ENCODE measurements around the gene RASGRP4. TPM values are rescaled to one million over a fixed set of nuclear protein-coding genes. Genes with fewer than 3 reads are reported as not detected.

The RASGRP4 gene
- total RNA-seq, 1 experiment from 2014 or later = not detected

DNA sequence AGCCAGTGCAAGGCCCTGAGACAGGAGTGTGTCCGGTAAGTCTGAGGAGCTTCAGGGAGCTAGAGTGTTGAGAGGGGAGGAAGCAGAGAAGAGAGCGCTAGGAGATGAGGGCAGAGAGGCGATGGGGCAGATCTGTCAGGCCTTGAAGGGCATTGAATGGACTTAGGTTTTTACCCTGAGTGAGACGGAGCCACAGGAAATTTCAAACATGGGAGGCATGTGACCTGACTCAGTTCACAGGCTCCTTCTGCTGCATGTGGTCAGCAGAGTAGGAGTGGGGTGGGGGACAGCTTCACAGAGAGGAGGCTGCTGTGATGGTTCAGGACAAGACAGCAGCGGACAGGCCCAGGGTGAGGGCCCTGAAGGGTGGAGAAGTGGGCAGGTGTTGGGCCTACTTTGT, 25.7 kb downstream of the RASGRP4 start:
- TF ChIP-seq, protein P1, sequence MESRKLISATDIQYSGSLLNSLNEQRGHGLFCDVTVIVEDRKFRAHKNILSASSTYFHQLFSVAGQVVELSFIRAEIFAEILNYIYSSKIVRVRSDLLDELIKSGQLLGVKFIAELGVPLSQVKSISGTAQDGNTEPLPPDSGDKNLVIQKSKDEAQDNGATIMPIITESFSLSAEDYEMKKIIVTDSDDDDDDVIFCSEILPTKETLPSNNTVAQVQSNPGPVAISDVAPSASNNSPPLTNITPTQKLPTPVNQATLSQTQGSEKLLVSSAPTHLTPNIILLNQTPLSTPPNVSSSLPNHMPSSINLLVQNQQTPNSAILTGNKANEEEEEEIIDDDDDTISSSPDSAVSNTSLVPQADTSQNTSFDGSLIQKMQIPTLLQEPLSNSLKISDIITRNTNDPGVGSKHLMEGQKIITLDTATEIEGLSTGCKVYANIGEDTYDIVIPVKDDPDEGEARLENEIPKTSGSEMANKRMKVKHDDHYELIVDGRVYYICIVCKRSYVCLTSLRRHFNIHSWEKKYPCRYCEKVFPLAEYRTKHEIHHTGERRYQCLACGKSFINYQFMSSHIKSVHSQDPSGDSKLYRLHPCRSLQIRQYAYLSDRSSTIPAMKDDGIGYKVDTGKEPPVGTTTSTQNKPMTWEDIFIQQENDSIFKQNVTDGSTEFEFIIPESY (IDR thresholded peaks at IDR 0.05; ENCODE audit: extremely low read depth, insufficient replicate concordance, low read length) = no peak
- TF ChIP-seq TCF7L2 (IDR thresholded peaks at IDR 0.05; ENCODE audit: borderline replicate concordance, extremely low read depth, insufficient read depth, insufficient read length) (no peak), SIN3A (IDR thresholded peaks at IDR 0.05; ENCODE audit: low read depth) (no peak)
- TF ChIP-seq, protein P2, sequence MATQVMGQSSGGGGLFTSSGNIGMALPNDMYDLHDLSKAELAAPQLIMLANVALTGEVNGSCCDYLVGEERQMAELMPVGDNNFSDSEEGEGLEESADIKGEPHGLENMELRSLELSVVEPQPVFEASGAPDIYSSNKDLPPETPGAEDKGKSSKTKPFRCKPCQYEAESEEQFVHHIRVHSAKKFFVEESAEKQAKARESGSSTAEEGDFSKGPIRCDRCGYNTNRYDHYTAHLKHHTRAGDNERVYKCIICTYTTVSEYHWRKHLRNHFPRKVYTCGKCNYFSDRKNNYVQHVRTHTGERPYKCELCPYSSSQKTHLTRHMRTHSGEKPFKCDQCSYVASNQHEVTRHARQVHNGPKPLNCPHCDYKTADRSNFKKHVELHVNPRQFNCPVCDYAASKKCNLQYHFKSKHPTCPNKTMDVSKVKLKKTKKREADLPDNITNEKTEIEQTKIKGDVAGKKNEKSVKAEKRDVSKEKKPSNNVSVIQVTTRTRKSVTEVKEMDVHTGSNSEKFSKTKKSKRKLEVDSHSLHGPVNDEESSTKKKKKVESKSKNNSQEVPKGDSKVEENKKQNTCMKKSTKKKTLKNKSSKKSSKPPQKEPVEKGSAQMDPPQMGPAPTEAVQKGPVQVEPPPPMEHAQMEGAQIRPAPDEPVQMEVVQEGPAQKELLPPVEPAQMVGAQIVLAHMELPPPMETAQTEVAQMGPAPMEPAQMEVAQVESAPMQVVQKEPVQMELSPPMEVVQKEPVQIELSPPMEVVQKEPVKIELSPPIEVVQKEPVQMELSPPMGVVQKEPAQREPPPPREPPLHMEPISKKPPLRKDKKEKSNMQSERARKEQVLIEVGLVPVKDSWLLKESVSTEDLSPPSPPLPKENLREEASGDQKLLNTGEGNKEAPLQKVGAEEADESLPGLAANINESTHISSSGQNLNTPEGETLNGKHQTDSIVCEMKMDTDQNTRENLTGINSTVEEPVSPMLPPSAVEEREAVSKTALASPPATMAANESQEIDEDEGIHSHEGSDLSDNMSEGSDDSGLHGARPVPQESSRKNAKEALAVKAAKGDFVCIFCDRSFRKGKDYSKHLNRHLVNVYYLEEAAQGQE (IDR thresholded peaks at IDR 0.05; ENCODE audit: low read depth) = no peak
- H3K4me2 ChIP-seq (ENCODE audit: low read length) = no peak overlapping the region
- POLR2A ChIA-PET = interaction anchor here (0.8 to 1.4 kb wide), 2 partner anchors 10 to 13 kb away, joined by 4 to 5 read pairs; partner anchors contain the start of gene GGN
- no peaks in the 10 kb centered on the region for H3K9me2 ChIP-seq (ENCODE audit: insufficient read depth)
- peaks cover 8 to 17% of the 10 kb centered on the region in 2 experiments; a peak in 3 of 4 replicates for H3K4me1 ChIP-seq (ENCODE audit: control insufficient read depth in 1 of 2, insufficient read depth in 2 of 2, low read length in 2 of 2)
- no peaks in the 10 kb centered on the region for H3K27me3 ChIP-seq (ENCODE audit: insufficient read depth, low read length)
- DNase-seq (ENCODE audit: low read depth, low spot score) (no peak), ATAC-seq (no peak)
- no peaks in the 10 kb centered on the region for H4K20me1 ChIP-seq (ENCODE audit: insufficient read depth)
- peaks cover under 1 to 2% of the 10 kb centered on the region in 2 experiments; a peak in 1 of 4 replicates for H3K36me3 ChIP-seq (ENCODE audit: control insufficient read depth in 1 of 2, insufficient read depth in 2 of 2, low read length in 2 of 2)
- H3K9me3 ChIP-seq (ENCODE audit: control insufficient read depth in 1 of 2, insufficient read depth in 1 of 2, low read depth in 1 of 2, low read length in 2 of 2) = no peaks in the 10 kb centered on the region
- peaks cover 9% of the 10 kb centered on the region; the same call in 1 of the 2 replicates for H3K79me2 ChIP-seq (ENCODE audit: insufficient read depth, low read length)
- no peak overlapping the region for H3K4me3 ChIP-seq (replicated peaks in 1 of 2; ENCODE audit: low read depth in 1 of 2, low read length in 2 of 2)
- CTCF ChIA-PET = no interaction called here
- RAD21 ChIA-PET (ENCODE audit: low non-redundant PET in 1 of 2, low total read pairs in 2 of 2, uncharacterized antibody in 2 of 2, unreplicated experiment in 2 of 2) = no interaction called here
- no peak overlapping the region for H2AFZ ChIP-seq (ENCODE audit: low read depth, low read length, poor library complexity, severe bottlenecking)
- H3K27ac ChIP-seq (ENCODE audit: low read depth, low read length) = no peak overlapping the region
- no TSS peak for BruUV-seq (replicated peaks)
- no peak overlapping the region for H3K9ac ChIP-seq (ENCODE audit: low read length)
- intact Hi-C loops (cut with micrococcal nuclease) = loop anchor here (5.0 to 10.0 kb wide), 2 partner anchors 114 to 168 kb away; no protein-coding TSS in a partner anchor

Measured in HCT116 (cell line).